GM23248 (cell line): ENCODE data around the gene DDI2.

Experiments
- EZH2 ChIP-seq: fragments of 200-600 bp; sonication (generic); IDR thresholded peaks from 2 replicates; pipeline ENCODE4 v1.6.1; 2018; ENCODE audit warnings: antibody characterized with exemption, mild to moderate bottlenecking; ENCODE audit not compliant: insufficient read depth, poor library complexity, severe bottlenecking
- EZH2phosphoT487 ChIP-seq: fragments of 200-600 bp; sonication (generic); IDR thresholded peaks from 2 replicates; pipeline ENCODE4 v1.6.1; 2018; ENCODE audit warnings: antibody characterized with exemption, moderate library complexity, mild to moderate bottlenecking, low read depth; ENCODE audit not compliant: insufficient read depth

DNA sequence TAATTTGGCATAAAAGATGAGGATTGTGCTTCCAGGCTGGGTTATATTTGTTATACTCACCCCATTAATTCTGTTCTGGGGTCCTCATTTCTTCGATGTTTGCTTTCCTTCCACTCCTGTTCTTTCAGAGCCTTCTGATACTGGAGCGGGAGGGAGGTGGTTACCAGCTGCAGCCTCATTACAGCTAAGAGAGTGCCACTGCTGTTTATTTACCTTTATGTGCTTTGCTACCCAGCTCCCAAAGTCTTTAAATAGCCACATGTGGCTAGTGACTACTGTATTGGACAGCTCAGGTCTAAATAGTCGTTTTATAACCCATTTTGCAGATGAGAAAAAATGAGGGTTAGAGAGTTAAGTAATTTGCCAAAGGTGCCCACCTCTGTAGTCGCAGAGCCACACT, 92.0 kb downstream of the DDI2 start:
- TF ChIP-seq EZH2 (no peak), EZH2phosphoT487 (no peak)
